Uterus (tissue), 4 donors: ENCODE data around the gene MRPL55. TPM values are rescaled to one million over a fixed set of nuclear protein-coding genes. Genes with fewer than 3 reads are reported as not detected.
A peak's percentile ranks its signal among the peaks of the same experiment; 100 is the strongest.

ENCODE experiments used
- DNase-seq, 2 donors: peaks; one replicate each; pipeline ENCODE4 v3.0.0-alpha.2; 2019 to 2020
- H3K27ac ChIP-seq, 2 donors: fragments of 200-600 bp; sonication (generic); 1 replicate in 1 of 2; 2 replicates in 1 of 2; pipeline ENCODE4 v1.5.1; 2016 to 2018
- H3K27me3 ChIP-seq, 2 donors: fragments of 200-600 bp; sonication (generic); one replicate each; pipeline ENCODE4 v1.5.1; 2018 to 2019; ENCODE audit warnings: control low read depth in 1 of 2
- H3K36me3 ChIP-seq, 2 donors: fragments of 200-600 bp; sonication (generic); one replicate each; pipeline ENCODE4 v1.5.1; 2019; ENCODE audit warnings: control low read depth in 1 of 2
- H3K4me1 ChIP-seq, 2 donors: fragments of 200-600 bp; sonication (generic); one replicate each; pipeline ENCODE4 v1.5.1; 2018 to 2019; ENCODE audit warnings: control low read depth in 1 of 2
- H3K4me3 ChIP-seq, 2 donors: fragments of 200-600 bp; sonication (generic); 1 replicate in 1 of 2; 2 replicates in 1 of 2; pipeline ENCODE4 v1.5.1; 2018 to 2019; ENCODE audit warnings: mild to moderate bottlenecking in 1 of 2
- H3K9me3 ChIP-seq, 2 donors: fragments of 200-600 bp; sonication (generic); one replicate each; pipeline ENCODE4 v1.5.1; 2019; ENCODE audit warnings: control low read depth in 1 of 2
- POLR2A ChIP-seq, 2 donors: fragments of 450-650 bp; IDR thresholded peaks; one replicate each; pipeline ENCODE4 v1.6.1; 2016; ENCODE audit warnings: antibody characterized with exemption in 2 of 2, mild to moderate bottlenecking in 1 of 2, moderate library complexity in 1 of 2
- intact Hi-C: fragments of 100-400 bp; cut with DNase I; formaldehyde crosslinking; loops from one replicate; pipeline ENCODE4 v1.15.1; 2023; ENCODE audit warnings: low total_unique reads
- total RNA-seq, 4 donors: library from RNA; depleted of rRNA in 3 of 4; stranded (reverse); fragments of >200 nt in 3 of 4; gene quantifications; one replicate each; pipeline versions ENCODE4 v1.1.0 to v1.2.4, GENCODE V29; 2014 to 2023
- TF ChIP-seq, protein P1 (sequence below), 4 experiments: fragments of 200-600 bp in 2 of 4; fragments of 450-650 bp in 2 of 4; sonication (generic) in 2 of 4; IDR thresholded peaks; one replicate each; pipeline ENCODE4 v1.5.1; 2016 to 2019; ENCODE audit warnings: antibody characterized with exemption in 4 of 4, mild to moderate bottlenecking in 2 of 4, moderate library complexity in 1 of 4
- donor health status: DM: yes; HTN: yes; CAD: no.

Gene MRPL55
- 10 to 100 TPM; 19.4 to 43.4 (median 33.6) TPM for total RNA-seq

DNA sequence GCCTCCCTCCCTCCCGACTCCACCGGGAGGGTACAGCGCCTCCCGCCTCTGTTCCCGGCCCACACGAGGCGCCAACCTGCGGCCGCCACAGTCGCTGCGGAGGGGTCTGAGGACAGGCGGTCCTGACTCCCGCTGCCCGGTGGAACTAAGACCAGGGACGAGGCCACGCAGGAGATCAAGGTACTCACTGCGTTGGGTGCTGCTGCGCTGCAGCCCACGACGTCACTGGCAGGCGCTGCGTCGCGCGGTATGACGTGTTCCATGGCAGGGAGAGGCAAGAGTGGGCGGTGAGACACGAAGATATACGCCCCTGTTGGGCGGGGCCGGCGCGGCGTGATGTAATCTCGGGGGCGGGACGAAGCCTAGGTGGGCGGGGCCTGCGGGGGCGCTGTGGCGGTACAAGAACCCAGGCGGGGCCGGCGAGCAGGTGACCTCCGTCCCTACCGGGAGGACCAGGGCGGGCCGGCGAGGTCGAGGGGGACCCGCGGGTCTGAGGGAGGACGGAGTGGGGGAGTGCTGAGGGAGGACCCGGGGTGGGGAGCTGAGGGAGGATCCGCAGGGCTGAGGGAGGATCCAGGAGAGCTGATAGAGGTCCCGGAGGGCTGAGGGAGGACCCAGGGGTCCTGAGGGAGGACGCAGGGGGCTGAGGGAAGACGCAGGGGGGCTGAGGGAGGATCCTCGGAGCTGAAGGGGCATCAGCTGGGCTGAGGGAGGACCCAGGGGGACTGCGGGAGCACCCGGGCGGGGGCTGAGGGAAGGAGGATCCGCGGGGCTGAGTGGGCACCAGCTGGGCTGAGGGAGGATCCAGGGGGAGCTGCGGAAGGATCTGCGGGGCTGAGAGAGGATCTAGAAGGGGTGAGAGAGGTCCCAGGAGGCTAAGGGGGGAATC, at the start of gene MRPL55:
Gene MRPL55 (minus strand): TSS at position 227 of the 889 bp plus-strand sequence. CDS start 1,039 bp downstream, outside the sequence.
- peak within 1 kb of the TSS; percentile 71 to 82 for H3K4me3 ChIP-seq
- H3K27ac ChIP-seq, result peak within 1 kb of the TSS; percentile 94 to 97
- peak; percentile 97 to 100 for DNase-seq
- peaks cover 0 to 12% of the 10 kb centered on the region in 2 donors for H3K4me1 ChIP-seq
- no peaks in the 10 kb centered on the region for H3K27me3 ChIP-seq
- TF ChIP-seq, protein P1, sequence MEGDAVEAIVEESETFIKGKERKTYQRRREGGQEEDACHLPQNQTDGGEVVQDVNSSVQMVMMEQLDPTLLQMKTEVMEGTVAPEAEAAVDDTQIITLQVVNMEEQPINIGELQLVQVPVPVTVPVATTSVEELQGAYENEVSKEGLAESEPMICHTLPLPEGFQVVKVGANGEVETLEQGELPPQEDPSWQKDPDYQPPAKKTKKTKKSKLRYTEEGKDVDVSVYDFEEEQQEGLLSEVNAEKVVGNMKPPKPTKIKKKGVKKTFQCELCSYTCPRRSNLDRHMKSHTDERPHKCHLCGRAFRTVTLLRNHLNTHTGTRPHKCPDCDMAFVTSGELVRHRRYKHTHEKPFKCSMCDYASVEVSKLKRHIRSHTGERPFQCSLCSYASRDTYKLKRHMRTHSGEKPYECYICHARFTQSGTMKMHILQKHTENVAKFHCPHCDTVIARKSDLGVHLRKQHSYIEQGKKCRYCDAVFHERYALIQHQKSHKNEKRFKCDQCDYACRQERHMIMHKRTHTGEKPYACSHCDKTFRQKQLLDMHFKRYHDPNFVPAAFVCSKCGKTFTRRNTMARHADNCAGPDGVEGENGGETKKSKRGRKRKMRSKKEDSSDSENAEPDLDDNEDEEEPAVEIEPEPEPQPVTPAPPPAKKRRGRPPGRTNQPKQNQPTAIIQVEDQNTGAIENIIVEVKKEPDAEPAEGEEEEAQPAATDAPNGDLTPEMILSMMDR (IDR thresholded peaks at IDR 0.05), result peak in 2 of 4 experiments; percentile 14 to 19
- peak; percentile 93 to 96 for TF ChIP-seq POLR2A (IDR thresholded peaks at IDR 0.05)
- no peaks in the 10 kb centered on the region for H3K36me3 ChIP-seq
- intact Hi-C loops, result no loop called here
- no peaks in the 10 kb centered on the region for H3K9me3 ChIP-seq

DNA sequence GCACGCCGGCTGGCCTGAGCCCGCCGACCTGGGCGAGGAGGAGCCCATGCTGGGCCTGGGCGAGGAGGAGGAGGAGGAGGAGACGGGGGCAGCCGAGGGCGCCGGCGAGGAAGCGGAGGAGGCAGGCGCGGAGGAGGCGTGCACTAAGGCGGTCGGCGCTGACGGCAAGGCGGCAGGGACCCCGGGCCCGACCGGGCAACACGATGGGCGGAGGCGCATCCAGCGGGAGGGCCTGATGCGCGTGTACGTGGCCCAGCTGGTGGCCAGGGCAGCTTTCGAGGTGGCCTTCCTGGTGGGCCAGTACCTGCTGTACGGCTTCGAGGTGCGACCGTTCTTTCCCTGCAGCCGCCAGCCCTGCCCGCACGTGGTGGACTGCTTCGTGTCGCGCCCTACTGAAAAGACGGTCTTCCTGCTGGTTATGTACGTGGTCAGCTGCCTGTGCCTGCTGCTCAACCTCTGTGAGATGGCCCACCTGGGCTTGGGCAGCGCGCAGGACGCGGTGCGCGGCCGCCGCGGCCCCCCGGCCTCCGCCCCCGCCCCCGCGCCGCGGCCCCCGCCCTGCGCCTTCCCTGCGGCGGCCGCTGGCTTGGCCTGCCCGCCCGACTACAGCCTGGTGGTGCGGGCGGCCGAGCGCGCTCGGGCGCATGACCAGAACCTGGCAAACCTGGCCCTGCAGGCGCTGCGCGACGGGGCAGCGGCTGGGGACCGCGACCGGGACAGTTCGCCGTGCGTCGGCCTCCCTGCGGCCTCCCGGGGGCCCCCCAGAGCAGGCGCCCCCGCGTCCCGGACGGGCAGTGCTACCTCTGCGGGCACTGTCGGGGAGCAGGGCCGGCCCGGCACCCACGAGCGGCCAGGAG, 49.3 kb upstream of the MRPL55 start:
- no peak for DNase-seq
- Histone ChIP-seq H3K36me3 (no peaks in the 10 kb centered on the region), H3K4me1 (peaks cover 0 to 4% of the 10 kb centered on the region in 2 donors), H3K4me3 (no peak overlapping the region), H3K27ac (no peak overlapping the region), H3K27me3 (no peaks in the 10 kb centered on the region), H3K9me3 (no peaks in the 10 kb centered on the region)
- intact Hi-C loops, result no loop called here
- TF ChIP-seq, protein P1 (IDR thresholded peaks at IDR 0.05), result no peak
- no peak for TF ChIP-seq POLR2A (IDR thresholded peaks at IDR 0.05)

GRCh38 chr1:228157729-228158126, 48.6 kb upstream of the MRPL55 start:
- no peaks in the 10 kb centered on the region for H3K4me1 ChIP-seq
- intact Hi-C loops, result no loop called here

DNA sequence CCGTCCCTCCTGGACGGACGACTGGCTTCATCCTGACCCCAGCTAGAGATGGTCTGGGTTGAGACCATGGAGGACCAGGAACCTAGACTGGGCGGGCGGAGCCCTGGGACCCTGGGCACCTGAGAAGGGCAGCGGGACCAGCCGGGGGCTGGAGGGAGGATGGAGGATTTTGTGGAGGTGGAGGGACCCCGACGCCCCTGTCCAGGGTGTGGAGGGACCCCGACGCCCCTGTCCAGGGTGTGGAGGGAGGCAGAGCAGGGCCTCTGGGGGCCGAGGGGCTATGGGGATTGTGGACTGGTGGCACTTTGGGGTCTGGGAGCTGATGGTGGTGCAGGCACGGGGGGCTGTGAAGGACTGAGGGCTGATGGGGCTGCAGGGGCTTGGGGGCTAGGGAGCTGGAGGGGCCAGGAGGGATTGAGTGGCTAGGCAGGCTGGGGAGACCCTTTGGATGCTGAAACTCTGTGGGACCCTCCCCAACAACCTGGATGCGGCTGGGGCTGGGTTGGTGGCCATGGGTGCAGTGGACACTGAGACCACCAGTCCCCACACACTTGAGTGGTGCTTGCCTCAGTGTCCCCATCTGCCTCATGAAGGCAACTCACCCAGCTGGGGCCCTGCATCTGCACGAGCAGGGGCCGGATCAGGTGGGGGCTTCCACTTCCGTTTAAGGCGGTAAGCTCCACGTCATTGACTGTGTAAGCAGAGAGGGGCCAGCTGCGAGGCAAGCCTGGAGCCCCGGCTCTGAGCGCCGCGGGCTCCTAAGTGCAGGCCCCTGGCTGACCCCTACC, 48.0 kb upstream of the MRPL55 start:
- Histone ChIP-seq H3K4me3 (no peak overlapping the region), H3K9me3 (no peaks in the 10 kb centered on the region), H3K27ac (no peak overlapping the region), H3K4me1 (no peaks in the 10 kb centered on the region), H3K36me3 (no peaks in the 10 kb centered on the region), H3K27me3 (no peaks in the 10 kb centered on the region)
- intact Hi-C loops, result no loop called here
- no peak for DNase-seq
- TF ChIP-seq POLR2A (IDR thresholded peaks at IDR 0.05), result no peak
- TF ChIP-seq, protein P1 (IDR thresholded peaks at IDR 0.05), result no peak

More at GRCh38 chr1:228157729-228158126, 48.6 kb upstream of the MRPL55 start:
- Histone ChIP-seq H3K27ac (no peak overlapping the region), H3K36me3 (no peaks in the 10 kb centered on the region), H3K9me3 (no peaks in the 10 kb centered on the region), H3K4me3 (no peak overlapping the region), H3K27me3 (no peaks in the 10 kb centered on the region)
- no peak for TF ChIP-seq POLR2A (IDR thresholded peaks at IDR 0.05)
- TF ChIP-seq, protein P1 (IDR thresholded peaks at IDR 0.05), result no peak
- DNase-seq, result no peak
